Medulla oblongata (tissue), 1 donor: ENCODE results near the gene TXNRD1.
"Not testable (repeated sequence)": the region's sequence is repeated elsewhere in the genome, so short reads cannot be mapped to it uniquely, and the experiment has no call there.

ENCODE experiments used
- DNase-seq: peaks from one replicate; pipeline ENCODE4 v3.0.0-alpha.2; 2015; ENCODE audit errors: extremely low spot score

TXNRD1 gene

GRCh38 chr12:104328278-104328677 lies 112.7 kb downstream of the TXNRD1 start:
- DNase-seq = not testable (repeated sequence)

- no peak for DNase-seq
These were observed 113.2 kb downstream of the TXNRD1 start for GRCh38 chr12:104328790-104329189.

- no peak for DNase-seq
These were observed 114.3 kb downstream of the TXNRD1 start for GRCh38 chr12:104329707-104330532.

GRCh38 chr12:104331376-104331775 lies 115.8 kb downstream of the TXNRD1 start:
- no peak for DNase-seq

- not testable (repeated sequence) for DNase-seq
These were observed 116.7 kb downstream of the TXNRD1 start for GRCh38 chr12:104332273-104332672.

- DNase-seq = no peak
These were observed 118.2 kb downstream of the TXNRD1 start for GRCh38 chr12:104333692-104334255.

GRCh38 chr12:104334581-104334980 lies 119.0 kb downstream of the TXNRD1 start:
- DNase-seq = no peak

GRCh38 chr12:104336115-104336514 lies 120.5 kb downstream of the TXNRD1 start:
- DNase-seq = no peak

- DNase-seq = no peak
These were observed 121.5 kb downstream of the TXNRD1 start for GRCh38 chr12:104337030-104337558.

GRCh38 chr12:104339663-104340062 lies 124.1 kb downstream of the TXNRD1 start:
- no peak for DNase-seq

- DNase-seq = peak; percentile 11
These were observed 124.6 kb downstream of the TXNRD1 start for GRCh38 chr12:104340177-104340576.

GRCh38 chr12:104340925-104341611 lies 125.5 kb downstream of the TXNRD1 start:
- DNase-seq = peak; percentile 57

- no peak for DNase-seq
These were observed 126.6 kb downstream of the TXNRD1 start for GRCh38 chr12:104342147-104342546.

- no peak for DNase-seq
These were observed 127.2 kb downstream of the TXNRD1 start for GRCh38 chr12:104342635-104343249.

GRCh38 chr12:104344682-104345081 lies 129.1 kb downstream of the TXNRD1 start:
- no peak for DNase-seq

- no peak for DNase-seq
These were observed 129.9 kb downstream of the TXNRD1 start for GRCh38 chr12:104345234-104346066.

- no peak for DNase-seq
These were observed 131.9 kb downstream of the TXNRD1 start for GRCh38 chr12:104347374-104348075.

- no peak for DNase-seq
These were observed 132.9 kb downstream of the TXNRD1 start for GRCh38 chr12:104348283-104348993.

GRCh38 chr12:104348994-104349494 lies 133.5 kb downstream of the TXNRD1 start:
- DNase-seq = no peak
